Measurements from ENCODE around the gene REEP1.

Gene REEP1

DNA sequence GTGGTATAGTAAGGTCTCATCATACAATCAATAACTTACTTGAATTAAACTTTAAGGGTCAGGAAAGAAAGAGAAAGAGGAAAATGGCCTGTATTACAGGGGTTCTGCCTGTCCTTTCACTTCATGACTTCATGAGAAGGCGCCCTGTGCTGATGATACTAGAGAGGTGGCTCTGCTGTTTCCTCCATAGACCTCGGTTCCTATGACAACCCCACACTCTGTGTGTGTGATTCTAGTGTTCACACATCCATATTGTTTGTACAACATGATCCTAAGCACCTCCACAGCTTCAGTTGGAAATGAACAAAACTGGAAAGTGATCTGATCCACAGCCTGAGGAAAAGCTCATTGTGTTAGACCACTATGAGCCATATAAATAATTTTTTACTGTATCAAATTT, 7.0 kb upstream of the REEP1 start:
- no peak for DNase-seq

GRCh38 chr2:86342488-86342887, 5.1 kb upstream of the REEP1 start:
- DNase-seq: no peak

GRCh38 chr2:86341470-86341869, 4.0 kb upstream of the REEP1 start:
- no peak for DNase-seq

- DNase-seq: no peak
Measured at GRCh38 chr2:86338778-86339295, 1.4 kb upstream of the REEP1 start.

DNA sequence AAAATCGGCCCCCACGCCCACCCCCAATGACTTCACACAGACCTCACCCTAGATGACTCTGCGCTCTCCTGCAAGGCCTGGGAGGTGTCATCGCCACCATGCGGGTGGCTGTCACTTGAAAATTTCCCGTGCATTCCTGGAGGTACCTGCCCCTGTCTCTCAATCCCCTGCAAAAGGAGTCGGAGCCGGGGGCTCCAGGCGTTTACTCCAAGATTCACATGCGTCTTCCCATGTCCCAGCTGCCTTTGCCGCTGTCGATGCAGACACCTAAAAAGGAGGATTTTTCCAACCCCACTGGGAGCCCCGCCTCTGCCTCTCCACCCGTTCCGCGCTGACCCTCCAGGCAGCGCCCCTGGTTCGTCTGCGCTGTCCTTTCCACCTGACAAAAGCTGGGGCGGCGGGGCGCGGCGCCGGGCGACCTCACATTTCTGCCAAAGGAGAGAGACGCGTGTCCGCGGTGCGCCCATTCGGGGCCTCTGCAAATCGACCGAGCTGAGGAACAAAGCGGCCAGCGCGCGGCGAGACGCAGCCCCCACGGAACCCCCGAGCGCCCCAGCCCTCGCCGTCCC, 667 bp downstream of the REEP1 start:
- DNase-seq: peak in 1 of 2 experiments; percentile 12

- no peak for DNase-seq
Measured at GRCh38 chr2:86335865-86336674, 1.4 kb downstream of the REEP1 start.

DNA sequence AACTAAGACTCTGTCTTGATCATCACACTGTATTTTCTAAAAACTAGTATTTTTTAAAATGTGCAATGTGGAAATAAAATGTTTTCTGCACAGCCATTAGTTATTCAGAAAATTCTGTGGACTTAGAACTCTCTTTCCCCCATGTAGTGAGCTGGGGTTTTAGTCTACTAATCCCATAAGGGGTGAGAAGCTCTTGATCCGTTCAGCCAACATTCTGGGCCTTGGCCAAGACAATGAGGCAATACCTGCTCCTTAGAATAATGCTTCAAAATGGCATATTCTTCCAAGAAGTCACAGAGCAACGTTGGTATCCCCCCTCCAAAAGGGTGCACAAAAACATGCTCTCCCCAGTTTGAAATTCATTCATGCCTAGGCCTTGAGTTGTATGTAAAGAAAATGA, 4.0 kb downstream of the REEP1 start:
- DNase-seq: no peak

GRCh38 chr2:86332654-86333053, 4.8 kb downstream of the REEP1 start:
- no peak for DNase-seq

GRCh38 chr2:86331384-86331783, 6.0 kb downstream of the REEP1 start:
- DNase-seq: no peak

DNA sequence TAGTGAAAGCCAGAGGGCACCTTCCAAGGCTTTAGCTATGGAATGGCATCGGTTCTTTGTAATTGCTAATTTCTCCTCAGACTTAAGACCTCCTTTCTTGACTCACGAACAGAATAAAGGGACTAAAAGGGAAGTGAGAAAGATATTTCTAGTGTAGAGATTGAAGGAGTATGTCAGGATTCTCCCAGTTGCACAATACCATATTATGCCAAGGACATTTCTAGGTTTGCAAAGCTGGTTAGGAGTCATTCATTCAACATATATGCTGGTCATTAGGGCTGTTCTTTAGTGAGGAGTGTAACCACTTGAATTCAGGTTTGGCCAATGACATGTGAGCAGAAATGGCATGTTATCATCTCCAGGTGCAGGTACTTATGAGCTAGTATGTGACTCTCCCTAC, 7.4 kb downstream of the REEP1 start:
- DNase-seq: no peak

DNA sequence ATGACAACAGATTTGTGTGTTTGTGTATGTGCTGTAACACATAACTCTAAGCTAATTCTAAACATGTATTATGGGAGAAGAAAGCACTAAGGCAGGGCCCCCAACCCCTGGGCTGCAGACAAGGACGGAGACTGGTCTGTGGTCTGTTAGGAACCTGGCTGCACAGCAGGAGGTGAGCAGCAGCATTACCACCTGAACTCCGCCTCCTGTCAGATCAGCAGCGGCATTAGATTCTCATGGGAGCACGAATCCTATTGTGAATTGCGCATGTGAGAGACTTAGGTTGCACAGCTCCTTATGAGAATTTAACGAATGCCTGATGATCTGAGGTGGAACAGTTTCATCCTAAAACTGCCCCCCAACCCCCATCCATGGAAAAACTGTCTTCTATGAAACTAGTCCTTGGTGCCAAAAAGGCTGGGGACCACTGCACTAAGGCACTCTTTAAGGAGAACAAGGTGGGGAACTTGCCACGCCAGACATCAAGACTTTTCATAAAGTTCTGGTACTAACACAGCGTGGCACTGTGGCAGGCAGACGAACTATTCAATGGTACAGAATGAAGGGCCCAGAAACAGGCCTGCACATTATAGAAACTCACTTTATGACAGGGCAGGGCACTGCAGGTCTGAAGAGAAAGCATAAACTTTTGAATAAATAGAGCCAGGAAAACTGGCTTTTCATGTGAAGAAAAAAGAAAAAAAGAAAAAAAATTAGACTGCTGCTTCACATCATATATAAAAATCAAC, 14.0 kb downstream of the REEP1 start:
- DNase-seq: no peak

- DNase-seq: no peak
Measured at GRCh38 chr2:86319700-86320580, 17.5 kb downstream of the REEP1 start.

- no peak for DNase-seq
Measured at GRCh38 chr2:86315084-86315483, 22.3 kb downstream of the REEP1 start.

DNA sequence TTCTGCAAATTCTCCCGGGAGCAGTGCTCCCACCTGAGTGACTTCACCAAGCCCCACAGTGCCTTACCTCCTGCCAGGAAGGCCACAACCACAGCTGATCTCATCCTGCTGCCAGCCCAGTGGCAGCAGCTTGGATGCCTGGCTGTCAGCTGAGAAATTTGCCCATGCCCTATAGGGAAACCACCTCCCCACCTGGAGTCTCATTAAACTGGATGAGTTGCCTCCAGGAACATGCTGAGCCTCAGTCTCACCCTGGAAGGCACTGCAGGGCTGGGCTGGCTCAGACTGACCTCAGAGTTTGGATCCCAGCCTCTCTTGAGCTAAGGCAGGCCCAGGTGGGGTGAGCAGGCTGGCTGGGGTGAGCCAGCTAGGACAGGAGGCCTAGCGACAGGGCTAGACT, 23.3 kb downstream of the REEP1 start:
- DNase-seq: no peak

DNA sequence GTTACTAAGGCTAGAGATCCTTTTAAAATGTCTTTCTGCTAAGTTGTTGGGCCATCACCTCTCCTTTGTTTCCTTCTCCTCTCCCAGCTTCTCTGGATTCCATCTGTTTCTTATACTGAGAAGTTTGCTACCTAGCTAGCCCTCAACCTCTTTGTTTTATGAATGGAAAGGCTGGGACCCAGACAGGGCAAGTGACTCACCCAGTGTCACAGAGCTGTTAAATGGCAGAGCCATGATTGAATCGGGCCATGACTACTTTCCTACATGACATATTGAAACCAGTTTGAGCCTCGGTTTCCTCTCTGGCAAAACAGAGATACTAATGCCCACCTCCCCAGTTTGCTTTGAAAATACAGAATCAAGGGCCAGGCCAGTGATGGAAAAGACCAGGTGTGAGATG, 24.1 kb downstream of the REEP1 start:
- DNase-seq: no peak

DNA sequence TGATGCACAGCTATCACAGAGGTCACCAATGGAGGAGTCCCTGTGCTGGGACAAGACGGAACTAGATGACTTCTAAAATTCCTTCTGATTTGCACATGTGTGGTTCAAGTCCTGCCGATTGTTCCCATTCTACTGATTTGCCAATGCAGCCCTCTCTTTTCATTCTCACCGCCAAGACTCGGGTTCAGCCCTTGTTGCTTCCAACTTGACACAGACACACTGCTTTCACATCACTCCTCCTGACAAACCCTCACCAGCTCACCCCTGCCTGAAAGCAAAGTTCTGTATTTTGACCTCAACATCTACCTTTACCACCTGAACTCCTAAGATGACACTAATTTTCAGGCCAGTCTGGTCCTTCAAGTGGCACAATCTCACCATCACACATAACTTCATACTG, 25.5 kb downstream of the REEP1 start:
- no peak for DNase-seq

DNA sequence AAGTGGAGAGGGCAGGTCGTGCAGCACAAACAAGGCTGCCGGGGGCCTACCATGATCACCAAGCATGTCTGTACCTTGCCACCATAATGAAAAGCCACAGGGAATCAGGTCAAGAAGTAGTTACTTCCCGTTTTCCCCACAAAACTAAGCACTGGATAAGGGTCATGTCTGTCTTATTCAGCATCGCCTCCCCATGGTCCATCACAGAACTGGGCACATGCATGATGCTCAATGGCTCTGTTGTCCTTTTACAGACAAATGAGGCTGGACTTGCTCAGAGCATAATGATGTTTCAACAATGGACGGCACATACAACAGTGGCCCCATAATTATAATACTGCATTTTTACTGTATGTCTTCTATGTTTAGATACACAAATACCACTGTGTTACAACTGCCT, 27.5 kb downstream of the REEP1 start:
- DNase-seq: no peak

DNA sequence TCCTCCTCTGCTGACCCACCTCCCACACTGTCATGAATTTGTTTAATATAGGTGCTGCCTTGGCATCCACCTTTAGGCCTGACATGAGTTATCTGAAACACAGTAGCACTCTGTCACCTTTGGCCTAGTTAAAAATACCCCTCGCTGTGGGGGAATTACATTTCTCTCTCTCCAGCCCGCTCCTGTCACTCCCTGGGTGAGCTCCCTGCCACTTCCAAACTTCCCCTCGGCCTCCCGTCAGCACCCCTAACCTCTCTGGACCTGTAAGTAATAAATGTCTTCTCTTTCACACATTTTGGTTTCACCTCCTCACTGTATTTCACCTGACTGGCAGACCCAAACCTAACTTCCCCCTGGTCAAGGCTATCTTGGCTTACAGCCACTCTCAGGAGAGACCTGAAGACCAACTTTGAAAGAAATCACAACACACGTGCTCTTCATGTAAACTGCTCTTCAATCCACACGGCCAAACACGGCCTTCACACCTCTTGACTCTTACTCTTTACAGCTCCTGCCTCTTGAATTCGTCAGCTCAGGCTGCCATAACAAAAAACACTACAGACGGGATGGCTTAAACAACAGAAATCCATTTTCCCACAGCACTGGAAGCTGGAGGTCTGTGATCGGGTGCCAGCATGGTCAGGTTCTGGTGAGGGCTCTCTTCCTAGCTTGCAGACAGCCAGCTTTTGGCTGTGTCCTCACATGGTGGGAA, 28.3 kb downstream of the REEP1 start:
- no peak for DNase-seq

- no peak for DNase-seq
Measured at GRCh38 chr2:86308356-86308755, 29.1 kb downstream of the REEP1 start.

DNA sequence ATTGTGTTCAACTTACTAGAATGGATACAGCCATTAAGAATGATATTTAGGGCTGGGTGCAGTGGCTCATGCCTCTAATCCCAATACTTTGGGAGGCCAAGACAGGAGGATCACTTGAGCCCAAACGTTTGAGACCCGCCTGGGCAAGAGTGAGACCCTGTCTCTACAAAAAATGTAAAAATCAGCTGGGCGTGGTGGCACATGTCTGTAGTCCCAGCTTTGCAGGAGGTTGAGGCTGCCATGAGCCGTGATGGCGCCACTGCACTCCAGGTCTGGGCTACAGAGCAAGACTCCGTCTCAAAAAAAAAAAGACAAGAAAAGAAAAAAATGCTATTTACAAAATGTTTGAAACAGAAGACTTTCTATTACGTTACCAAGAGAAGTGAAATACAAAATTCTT, 30.0 kb downstream of the REEP1 start:
- no peak for DNase-seq

DNA sequence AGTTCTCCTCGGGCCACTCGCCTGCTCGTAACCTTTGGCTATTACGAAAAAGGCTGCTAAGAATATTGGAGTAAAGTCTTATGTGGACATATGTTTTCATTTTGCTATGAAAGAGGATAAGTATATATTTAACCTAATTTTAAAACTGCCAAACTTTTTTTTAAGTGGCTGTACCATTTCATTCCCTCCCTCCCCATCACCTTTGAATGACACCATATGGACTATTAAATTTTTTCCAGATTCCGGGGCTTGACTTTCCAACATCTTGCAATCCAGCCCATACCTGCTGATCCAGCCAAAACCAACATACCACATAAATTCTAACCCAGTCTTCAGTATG, 31.5 kb downstream of the REEP1 start:
- DNase-seq: no peak

GRCh38 chr2:86305195-86305914, 32.1 kb downstream of the REEP1 start:
- DNase-seq: no peak
